Activated T-helper 9 cell treated with anti-CD3 and anti-CD28 coated beads, Interleukin-2, amount 50 U/mL, for 16 hours (primary cell): ENCODE data around the gene ACKR2.

Experiments
- DNase-seq: peaks from one replicate; pipeline ENCODE4 v3.0.0-alpha.2; 2020; ENCODE audit warnings: low read depth

The ACKR2 gene

DNA sequence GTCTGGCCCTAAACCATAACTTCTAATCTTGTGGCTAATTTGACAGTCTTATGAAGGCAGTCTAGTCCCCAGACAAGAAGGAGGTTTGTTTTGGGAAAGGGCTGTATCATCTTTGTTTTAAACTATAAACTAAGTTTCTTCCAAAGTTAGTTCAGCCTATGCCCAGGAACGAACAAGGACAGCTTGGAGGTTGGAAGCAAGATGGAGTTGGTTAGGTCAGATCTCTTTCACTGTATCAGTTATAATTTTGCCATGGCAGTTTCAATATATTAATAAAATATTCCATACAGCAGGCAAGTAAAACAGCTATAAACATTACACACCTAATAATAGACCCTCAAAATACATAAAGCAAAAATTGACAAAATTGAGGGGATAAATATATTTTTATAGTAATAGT lies 83.6 kb downstream of the ACKR2 start:
- DNase-seq = no peak

DNA sequence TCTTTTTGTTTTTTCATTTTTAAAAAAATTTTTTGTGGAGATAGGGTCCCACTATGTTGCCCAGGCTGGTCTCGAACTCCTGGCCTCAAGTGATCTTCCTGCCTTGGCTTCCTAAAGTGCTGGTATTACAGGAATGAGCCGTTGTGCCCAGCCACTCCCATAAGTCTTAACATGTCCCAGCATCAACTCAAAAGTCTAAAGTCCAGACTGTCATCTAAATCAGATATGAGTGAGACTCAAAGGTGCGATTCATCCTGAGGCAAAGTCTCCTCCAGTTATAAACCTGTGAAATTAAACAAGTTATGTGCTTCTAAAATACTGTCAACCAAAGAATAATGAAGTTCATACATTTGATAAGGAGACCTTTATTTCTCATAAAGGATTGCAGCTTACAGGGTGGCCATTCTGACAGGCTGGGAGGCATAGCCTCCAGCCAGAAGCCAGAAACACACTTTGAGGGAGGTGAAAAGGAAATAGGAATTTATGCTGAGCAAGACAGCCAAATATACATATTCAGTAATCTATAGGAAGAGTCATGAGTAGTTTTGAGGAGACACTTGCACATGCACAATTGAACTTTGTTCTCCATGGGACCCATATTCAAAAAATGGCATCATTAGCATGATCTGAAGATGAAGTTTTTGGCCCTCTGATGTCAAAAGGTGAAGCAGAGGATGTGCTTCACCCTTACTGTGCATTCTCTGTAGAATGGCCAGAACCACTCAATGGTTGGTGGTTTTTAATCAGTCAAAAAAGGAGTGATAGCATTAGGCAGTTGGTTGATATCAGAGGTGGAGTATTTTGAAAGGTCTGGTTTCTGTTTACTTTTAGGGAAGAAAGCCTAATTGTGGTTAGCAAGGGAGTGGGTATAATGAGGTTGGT lies 85.7 kb downstream of the ACKR2 start:
- DNase-seq = no peak

DNA sequence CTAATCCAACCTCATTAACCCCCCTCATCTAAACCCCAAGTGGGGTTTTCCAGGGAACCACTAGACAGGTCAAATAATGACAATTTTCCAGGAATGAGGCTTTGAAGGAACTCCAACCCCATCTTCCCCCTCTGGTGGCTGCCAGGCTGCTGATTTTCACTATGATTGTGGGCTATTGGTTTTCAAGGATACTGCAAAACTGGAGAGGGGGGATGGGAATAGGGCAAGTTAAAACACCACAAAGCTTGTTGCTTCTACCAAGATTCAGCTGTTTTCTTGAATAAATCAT lies 86.3 kb downstream of the ACKR2 start:
- no peak for DNase-seq

GRCh38 chr3:42898896-42899675 lies 89.8 kb downstream of the ACKR2 start:
- DNase-seq = no peak

DNA sequence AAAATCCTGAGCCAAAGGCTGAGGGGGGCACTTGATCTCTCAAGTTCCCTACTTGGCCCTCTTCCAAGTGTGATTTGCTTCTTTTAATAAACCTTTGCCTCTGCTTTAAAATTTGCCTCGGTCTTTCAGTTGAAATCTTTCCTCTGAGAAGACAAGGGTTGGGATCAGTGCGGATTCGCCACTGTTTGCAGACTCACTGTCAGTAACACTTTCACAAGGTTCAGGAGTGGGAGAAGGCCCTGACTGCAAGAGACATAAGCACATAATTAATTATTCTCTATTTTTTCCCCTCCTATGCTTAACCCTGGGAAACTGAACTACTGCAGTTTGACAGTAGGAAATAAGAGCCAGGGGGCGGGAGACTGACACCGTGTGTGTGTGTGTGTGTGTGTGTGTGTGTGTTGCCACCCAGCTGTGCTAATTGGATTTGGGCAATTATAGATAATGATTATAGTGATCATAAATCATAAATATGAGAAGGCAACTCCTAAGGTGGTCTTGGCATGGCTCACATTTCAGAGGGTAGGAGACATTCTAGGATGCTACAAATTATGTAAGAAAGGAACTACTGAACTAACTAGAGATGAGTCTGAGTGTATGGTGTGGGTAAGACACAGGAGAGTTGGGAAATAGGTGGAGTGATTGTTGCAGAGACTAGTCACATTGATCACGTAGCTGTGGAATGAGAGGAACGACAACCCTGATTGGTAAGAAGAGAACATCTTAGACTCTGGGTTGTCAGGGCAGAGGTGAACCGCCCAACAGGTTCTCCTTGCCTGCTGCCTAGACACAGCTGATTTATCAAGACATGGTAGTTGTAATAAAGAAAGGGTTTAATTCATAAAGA lies 91.2 kb downstream of the ACKR2 start:
- DNase-seq = no peak

- no peak for DNase-seq
Measured at GRCh38 chr3:42901073-42901415, 91.8 kb downstream of the ACKR2 start.

DNA sequence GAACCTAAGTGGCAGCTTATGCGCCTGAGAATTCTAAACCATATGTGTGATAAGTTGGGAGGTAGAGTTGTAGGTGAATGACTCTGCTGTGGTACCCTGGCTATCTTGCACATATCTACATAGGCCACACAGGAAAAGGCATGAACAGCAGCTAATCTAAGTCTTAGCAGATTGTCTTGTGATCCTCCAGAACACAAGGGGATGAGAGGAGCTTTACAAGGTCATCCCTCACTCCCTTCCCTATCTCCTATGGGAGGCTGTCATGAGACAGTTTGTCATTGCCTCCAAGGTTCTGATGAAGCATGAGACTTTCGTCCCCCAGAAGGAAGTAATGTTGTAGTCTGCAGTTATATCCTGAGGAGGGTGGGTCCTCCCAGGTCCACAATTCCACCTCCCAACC lies 93.0 kb downstream of the ACKR2 start:
- no peak for DNase-seq

- no peak for DNase-seq
Measured at GRCh38 chr3:42904076-42904475, 94.8 kb downstream of the ACKR2 start.

DNA sequence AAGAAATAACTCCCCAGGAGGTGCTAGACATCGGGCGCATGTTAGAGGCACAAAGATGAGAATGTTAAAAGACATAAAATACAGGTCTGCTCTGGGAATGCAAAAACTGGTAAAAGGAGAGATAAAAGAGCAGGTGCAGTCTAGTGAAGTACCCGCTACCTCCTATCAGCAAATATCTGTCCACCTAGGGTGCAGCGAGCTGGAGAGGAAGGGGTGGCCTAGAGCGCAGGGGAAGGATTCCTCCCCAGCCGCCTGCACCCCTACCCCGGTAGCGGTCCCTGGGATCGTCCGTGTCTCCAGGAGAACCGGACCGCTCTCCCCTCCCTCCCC lies 96.5 kb downstream of the ACKR2 start:
- no peak for DNase-seq

- no peak for DNase-seq
Measured at GRCh38 chr3:42906070-42906847, 97.0 kb downstream of the ACKR2 start, which contains the start of gene ZNF662. Gene ZNF662 (plus strand): TSS chr3:42906142. CDS start chr3:42908115, 1,973 bp downstream.

GRCh38 chr3:42906848-42907183 lies 97.6 kb downstream of the ACKR2 start:
- no peak for DNase-seq

DNA sequence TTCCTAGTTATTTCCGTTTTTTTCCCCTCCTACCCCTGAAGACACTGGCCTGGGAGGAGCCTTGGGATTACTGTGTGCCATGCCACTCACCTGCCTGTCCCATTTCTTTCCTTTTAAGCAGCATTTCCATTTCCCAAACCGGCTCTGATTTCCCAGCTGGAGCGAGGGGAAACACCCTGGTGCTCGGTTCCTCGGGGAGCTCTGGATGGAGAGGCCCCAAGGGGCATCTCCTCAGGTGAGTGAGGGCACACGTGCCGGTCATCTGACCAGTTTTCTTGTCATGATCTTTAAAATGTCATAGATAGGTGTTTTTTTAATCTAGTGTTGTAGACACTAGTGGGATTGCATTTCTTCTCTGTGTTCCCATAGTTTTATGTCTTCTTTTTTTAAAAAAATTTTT lies 99.4 kb downstream of the ACKR2 start:
- DNase-seq = no peak

- DNase-seq = no peak
Measured at GRCh38 chr3:42911551-42911950, 102.3 kb downstream of the ACKR2 start.

- DNase-seq = no peak
Measured at GRCh38 chr3:42914771-42915515, 105.7 kb downstream of the ACKR2 start.
